Skin epidermis (tissue), 12 donors: ENCODE results near the gene LAMTOR1.

ENCODE experiments used
- H3K27ac ChIP-seq, 21 experiments: fragments of 200-600 bp; sonication (generic) in 11 of 21; one replicate each; pipeline ENCODE4 v1.5.0; 2020; ENCODE audit warnings: mild to moderate bottlenecking in 3 of 21, inconsistent platforms in 2 of 21, moderate library complexity in 2 of 21
- H3K4me3 ChIP-seq, 7 experiments: fragments of 200-600 bp; sonication (generic) in 2 of 7; one replicate each; pipeline ENCODE4 v1.5.0; 2020; ENCODE audit warnings: inconsistent platforms in 2 of 7, mild to moderate bottlenecking in 2 of 7, moderate library complexity in 1 of 7

The LAMTOR1 gene

DNA sequence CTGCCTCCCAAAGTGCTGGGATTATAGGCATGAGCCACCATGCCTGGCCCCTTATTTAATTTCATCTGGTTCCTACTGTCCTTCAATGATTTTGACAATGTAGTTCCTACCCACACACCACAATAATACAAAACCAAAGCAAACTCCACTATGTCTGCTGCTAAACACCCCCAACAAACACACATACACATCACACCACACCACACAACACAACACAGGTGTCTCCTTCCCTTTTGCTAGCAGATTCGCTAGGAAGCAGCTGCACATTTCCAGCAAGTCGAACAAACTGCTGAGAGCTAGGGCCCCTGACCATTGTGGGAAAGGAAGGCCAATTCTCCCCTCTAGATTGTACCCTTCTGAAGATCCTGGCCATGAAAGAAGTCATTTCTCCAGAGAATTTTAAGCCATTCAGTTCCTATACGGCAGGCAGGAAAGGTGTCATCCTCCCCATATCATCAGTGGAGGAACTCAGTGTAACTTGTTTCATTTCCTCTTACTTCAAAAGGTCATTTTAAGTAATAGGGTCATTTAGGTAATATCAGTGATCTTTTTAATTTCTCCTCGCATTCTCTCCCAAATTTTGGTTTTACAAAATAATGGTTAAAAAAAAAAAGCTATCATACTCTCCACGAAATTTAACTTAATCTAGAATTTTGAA lies 41.2 kb downstream of the LAMTOR1 start:
- H3K27ac ChIP-seq = peak overlapping the region in 1 of 21 experiments; percentile 53
- no peak overlapping the region for H3K4me3 ChIP-seq

DNA sequence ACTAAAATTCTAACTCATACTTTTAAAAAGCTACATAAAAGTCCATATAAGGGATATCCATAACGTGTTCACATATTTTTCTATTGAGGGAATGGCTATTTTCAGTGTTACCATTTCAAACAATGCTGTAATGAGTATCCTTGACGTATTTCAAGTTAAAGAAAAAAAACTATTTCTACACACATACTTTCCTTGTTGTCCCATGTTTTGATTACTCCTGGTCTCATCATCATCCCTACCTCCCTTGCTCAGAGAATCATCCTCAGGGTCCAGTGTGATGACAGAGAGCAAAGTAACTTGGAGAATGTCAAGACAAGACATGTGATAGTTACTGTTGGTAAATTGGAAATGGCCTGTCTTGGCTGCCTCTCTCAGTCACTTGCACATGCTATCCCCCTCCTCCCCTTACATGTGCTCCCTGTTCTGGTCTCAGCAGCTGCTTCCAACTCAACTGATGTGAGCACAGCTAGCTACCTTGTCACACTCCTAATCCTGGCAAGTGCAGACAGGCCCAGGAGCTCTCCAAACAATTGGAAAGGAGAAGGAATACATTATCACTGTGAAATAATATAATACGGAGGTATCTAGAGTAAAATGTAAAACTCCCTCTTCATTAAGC lies 44.6 kb downstream of the LAMTOR1 start:
- Histone ChIP-seq H3K27ac (peak overlapping the region in 1 of 21 experiments; percentile 19), H3K4me3 (no peak overlapping the region)

DNA sequence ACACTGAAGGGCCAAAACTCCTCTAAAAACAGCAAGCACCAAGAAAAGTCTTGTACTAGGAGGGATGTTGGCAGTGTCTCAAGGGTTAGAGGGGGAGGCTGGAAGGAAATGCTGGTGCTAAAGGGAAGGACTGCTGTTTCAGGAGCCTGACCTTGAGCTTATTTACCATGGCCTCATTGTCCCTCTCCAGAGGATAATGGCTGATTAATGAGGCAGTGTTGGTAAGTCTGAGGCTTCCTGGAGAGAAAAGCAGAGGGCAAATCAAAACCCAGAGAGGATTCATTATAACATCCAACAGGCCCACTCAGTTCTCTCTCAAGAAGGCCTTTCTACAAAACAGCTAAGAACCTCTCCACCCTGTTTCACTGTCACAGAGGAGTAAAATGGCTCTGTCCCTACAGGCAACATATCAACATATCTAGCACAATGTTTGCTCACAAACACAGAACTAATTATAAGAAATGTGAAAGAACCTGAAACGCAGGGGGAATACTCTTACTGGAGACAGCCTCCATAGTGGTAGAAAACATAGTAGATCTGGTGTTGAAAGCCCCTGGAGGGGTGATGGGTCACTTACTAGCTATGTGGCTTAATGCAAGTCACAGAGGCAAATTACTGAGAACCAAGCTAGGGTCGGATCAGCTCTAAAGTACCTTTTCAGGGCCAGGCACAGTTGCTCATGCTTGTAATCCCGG lies 54.2 kb downstream of the LAMTOR1 start:
- Histone ChIP-seq H3K4me3 (no peak overlapping the region), H3K27ac (peak overlapping the region in 7 of 21 experiments; percentile 5 to 63 (median 13))
